ENCODE results near the gene TANK. TPM values are rescaled to one million over a fixed set of nuclear protein-coding genes. Genes with fewer than 3 reads are reported as not detected.

Gene TANK
- total and polyA plus RNA-seq, 8 donors: 12.2 to 140 (median 46.1) TPM

GRCh38 chr2:161206471-161207032, 46.3 kb downstream of the TANK start:
- Histone ChIP-seq H3K36me3 (peaks cover 0 to 38% (median 26%) of the 10 kb centered on the region in 4 donors), H3K4me1 (peaks cover 0 to 5% (median 0%) of the 10 kb centered on the region in 4 donors), H3K27ac (no peak overlapping the region), H3K9me3 (no peaks in the 10 kb centered on the region), H3K27me3 (no peaks in the 10 kb centered on the region), H3K4me3 (no peak overlapping the region)
- intact Hi-C loops (cut with DNase I; ENCODE audit: low total_unique reads): no loop called here
- no peak for DNase-seq
- no peak for TF ChIP-seq POLR2AphosphoS5 (IDR thresholded peaks at IDR 0.05)
- no peak for TF ChIP-seq CTCF (IDR thresholded peaks at IDR 0.05)
- no peak for TF ChIP-seq EP300 (IDR thresholded peaks at IDR 0.05)
- no peak for TF ChIP-seq POLR2A (IDR thresholded peaks at IDR 0.05)
- 70 to 82% (median 72%) methylated on average over 1 of the region's 1 CpG for WGBS, 5 donors

- no peak for TF ChIP-seq POLR2AphosphoS5 (IDR thresholded peaks at IDR 0.05)
- intact Hi-C loops (cut with DNase I; ENCODE audit: low total_unique reads): no loop called here
- Histone ChIP-seq H3K36me3 (peaks cover 0 to 52% (median 39%) of the 10 kb centered on the region in 4 donors), H3K9me3 (no peaks in the 10 kb centered on the region), H3K4me1 (no peaks in the 10 kb centered on the region), H3K27ac (no peak overlapping the region), H3K27me3 (no peaks in the 10 kb centered on the region), H3K4me3 (no peak overlapping the region)
- 77 to 85% (median 81%) methylated on average over 1 of the region's 1 CpG for WGBS, 5 donors
- DNase-seq: no peak
These were observed 47.7 kb downstream of the TANK start for GRCh38 chr2:161207941-161208340.

- DNase-seq: peak in 1 of 2 donors; percentile 6
- Histone ChIP-seq H3K4me1 (no peaks in the 10 kb centered on the region), H3K36me3 (peaks cover 0 to 55% (median 40%) of the 10 kb centered on the region in 4 donors), H3K27ac (no peak overlapping the region), H3K9me3 (no peaks in the 10 kb centered on the region), H3K27me3 (no peaks in the 10 kb centered on the region), H3K4me3 (no peak overlapping the region)
- intact Hi-C loops (cut with DNase I; ENCODE audit: low total_unique reads): no loop called here
- TF ChIP-seq POLR2AphosphoS5 (IDR thresholded peaks at IDR 0.05) (no peak), EP300 (IDR thresholded peaks at IDR 0.05) (no peak), POLR2A (IDR thresholded peaks at IDR 0.05) (no peak), CTCF (IDR thresholded peaks at IDR 0.05) (no peak)
- 83 to 85% (median 84%) methylated on average over 4 of the region's 4 CpGs for WGBS, 5 donors
These were observed 48.4 kb downstream of the TANK start for GRCh38 chr2:161208527-161209139.

- Histone ChIP-seq H3K4me3 (no peak overlapping the region), H3K27ac (no peak overlapping the region), H3K27me3 (no peaks in the 10 kb centered on the region), H3K36me3 (peaks cover 0 to 50% (median 39%) of the 10 kb centered on the region in 4 donors), H3K4me1 (no peaks in the 10 kb centered on the region), H3K9me3 (no peaks in the 10 kb centered on the region)
- TF ChIP-seq EP300 (IDR thresholded peaks at IDR 0.05): no peak
- TF ChIP-seq POLR2AphosphoS5 (IDR thresholded peaks at IDR 0.05): no peak
- no peak for TF ChIP-seq CTCF (IDR thresholded peaks at IDR 0.05)
- TF ChIP-seq POLR2A (IDR thresholded peaks at IDR 0.05): no peak
- no peak for DNase-seq
- WGBS, 5 donors: 63 to 71% (median 65%) methylated on average over 2 of the region's 2 CpGs
- intact Hi-C loops (cut with DNase I; ENCODE audit: low total_unique reads): no loop called here
These were observed 49.7 kb downstream of the TANK start for GRCh38 chr2:161209902-161210301.

GRCh38 chr2:161217597-161218185, 57.5 kb downstream of the TANK start:
- WGBS, 5 donors: 69 to 86% (median 80%) methylated on average over 3 of the region's 3 CpGs
- intact Hi-C loops (cut with DNase I; ENCODE audit: low total_unique reads): no loop called here
- Histone ChIP-seq H3K4me3 (no peak overlapping the region), H3K27me3 (no peaks in the 10 kb centered on the region), H3K36me3 (peaks cover 0 to 23% (median 17%) of the 10 kb centered on the region in 4 donors), H3K9me3 (no peaks in the 10 kb centered on the region), H3K4me1 (no peaks in the 10 kb centered on the region), H3K27ac (no peak overlapping the region)
- TF ChIP-seq POLR2A (IDR thresholded peaks at IDR 0.05): no peak
- no peak for TF ChIP-seq CTCF (IDR thresholded peaks at IDR 0.05)
- no peak for TF ChIP-seq POLR2AphosphoS5 (IDR thresholded peaks at IDR 0.05)
- TF ChIP-seq EP300 (IDR thresholded peaks at IDR 0.05): no peak
- no peak for DNase-seq

Data from stomach (tissue), 9 donors.